ENCODE measurements around the gene ATXN1.

Gene ATXN1

GRCh38 chr6:16321826-16322225 lies 439.4 kb downstream of the ATXN1 start:
- no peak for DNase-seq

- no peak for DNase-seq
These were observed 439.9 kb downstream of the ATXN1 start for GRCh38 chr6:16321341-16321710.

DNA sequence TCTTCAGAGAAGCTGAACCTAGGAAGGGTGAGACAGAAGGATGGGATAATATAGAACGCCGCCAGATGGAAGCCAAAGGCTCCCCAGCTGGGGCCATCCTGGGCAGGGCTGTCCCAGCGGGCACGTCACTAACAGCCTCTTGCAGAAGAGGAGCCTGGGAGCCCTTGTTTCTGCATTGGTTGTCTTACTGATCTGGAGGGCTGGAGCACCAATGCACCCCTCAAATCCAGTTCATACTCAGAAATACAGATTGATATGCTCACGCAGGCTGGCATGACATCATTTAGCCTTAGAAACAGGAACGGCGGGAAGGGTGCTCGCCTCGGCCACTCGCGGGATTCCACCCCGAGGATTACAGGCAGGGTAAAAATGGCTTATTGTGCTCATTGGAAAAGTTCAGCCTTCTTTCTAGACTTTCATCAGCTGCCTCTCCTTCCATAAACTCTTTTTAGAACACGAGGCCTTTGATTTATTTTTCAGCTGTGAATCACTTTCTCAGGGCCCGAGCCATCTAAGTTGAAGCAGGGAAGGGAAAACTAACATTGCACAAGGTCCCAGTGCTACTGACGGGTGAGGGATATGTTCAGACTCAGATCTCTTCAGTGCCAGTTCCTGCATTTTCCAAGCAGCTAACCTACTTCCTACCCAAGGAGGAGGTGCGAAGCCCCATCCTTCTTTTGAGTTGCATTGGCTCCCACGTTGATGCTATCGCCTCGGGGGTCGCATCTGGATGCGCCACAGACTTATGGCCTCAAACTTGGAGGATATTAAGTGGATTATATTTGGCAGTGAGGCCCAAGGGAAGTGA lies 440.5 kb downstream of the ATXN1 start:
- DNase-seq, result no peak

GRCh38 chr6:16319813-16320532 lies 441.3 kb downstream of the ATXN1 start:
- DNase-seq, result peak; percentile 70

DNA sequence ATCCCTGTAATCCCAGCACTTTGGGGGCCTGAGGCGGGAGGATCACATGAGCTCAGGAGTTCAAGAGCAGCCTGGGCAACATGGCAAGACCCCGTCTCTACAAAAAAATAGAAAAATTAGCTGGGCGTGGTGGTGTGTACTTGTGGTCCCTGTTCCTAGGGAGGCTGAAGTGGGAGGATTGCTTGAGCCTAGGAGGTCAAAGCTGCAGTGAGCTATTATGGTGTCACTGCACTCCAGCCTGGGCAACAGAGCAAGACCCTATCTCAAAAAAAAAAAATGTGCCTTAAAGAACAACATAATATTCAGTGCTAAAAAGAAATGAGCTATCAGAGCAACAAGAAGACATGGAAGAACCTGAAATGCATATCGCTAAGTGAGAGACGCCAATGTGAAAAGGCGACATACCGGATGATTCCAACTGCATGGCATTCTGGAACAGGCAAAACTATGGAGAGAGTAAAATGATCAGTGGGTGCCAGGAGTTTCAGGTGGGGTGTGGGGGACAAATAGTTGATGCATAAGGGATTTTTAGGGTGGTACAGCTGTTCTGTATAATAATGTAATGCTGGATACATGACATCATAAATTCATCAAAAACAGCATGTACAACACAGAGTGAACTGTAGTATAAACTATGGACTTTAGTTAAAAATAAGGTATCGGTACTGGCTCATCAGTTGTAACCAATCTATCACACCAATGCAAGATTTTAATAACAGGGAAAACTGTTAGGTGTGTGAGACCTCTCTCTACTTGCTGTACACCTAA lies 442.1 kb downstream of the ATXN1 start:
- no peak for DNase-seq

- peak; percentile 40 for DNase-seq
These were observed 442.7 kb downstream of the ATXN1 start for GRCh38 chr6:16318538-16318937.

- DNase-seq, result no peak
These were observed 444.5 kb downstream of the ATXN1 start for GRCh38 chr6:16316741-16317251.

GRCh38 chr6:16314296-16314695 lies 447.0 kb downstream of the ATXN1 start:
- DNase-seq, result no peak

DNA sequence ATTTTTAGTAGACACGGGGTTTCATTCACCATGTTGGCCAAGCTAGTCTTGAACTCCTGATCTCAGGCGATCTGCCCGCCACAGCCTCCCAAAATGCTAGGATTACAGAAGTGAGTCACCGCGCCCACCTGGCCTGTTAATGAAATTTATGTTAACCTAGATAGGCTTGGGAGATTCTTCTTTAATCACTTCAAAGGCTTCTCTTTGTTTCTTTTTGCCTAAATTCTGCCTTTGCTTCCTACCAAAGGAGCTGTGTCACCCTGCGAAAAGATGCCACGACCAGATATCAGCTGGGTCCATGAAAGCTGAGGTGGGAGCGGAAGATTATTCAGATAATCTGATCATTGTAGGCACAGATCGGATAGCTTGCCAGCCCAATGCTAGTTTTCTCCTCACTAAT lies 447.5 kb downstream of the ATXN1 start:
- no peak for DNase-seq

- no peak for DNase-seq
These were observed 449.5 kb downstream of the ATXN1 start for GRCh38 chr6:16311763-16312162.

DNA sequence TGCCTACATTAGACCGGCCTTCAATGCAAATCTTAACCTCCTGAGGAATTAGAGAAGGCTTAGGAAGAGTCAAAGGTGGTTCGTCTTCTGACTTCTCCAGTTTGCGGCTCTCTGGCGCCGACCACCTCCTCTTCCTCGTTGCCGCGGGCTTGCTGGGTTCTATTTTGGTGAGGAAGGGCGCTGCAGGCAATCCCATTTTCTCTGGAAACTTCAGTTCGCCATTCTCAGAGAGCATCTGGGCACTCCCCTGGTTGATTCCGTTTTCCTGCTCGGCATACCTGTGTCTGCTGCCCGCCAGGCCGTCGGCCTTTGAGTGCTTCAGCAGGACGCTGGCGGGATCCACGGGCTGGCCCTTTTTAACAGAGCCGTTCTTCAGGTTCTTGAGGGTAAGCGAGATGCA lies 454.9 kb downstream of the ATXN1 start:
- no peak for DNase-seq

- DNase-seq, result no peak
These were observed 455.5 kb downstream of the ATXN1 start for GRCh38 chr6:16305788-16306187.

DNA sequence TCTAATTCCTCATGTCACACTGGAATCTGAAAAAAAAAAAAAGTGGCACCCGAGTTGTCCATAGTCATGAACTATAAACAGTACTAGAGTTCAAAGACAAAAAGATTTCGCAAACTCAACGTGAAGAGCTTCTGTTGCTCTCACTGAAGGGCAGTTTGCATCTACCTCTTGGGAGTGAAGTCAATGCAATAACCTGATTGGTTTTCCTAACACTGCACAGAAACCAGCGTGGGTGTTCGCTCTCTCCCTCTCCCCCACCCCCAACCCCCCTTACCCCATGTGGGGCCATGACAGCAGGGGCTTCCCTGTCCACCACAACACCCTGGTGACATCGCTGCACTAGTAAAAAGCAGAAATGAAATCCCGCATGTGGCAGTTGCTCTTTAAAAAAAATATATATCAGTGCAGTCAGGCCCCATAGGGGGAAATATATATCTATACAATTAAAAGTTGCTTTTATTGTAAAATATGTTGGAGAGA lies 456.0 kb downstream of the ATXN1 start:
- DNase-seq, result no peak

GRCh38 chr6:16302721-16303552 lies 458.3 kb downstream of the ATXN1 start:
- DNase-seq, result no peak

DNA sequence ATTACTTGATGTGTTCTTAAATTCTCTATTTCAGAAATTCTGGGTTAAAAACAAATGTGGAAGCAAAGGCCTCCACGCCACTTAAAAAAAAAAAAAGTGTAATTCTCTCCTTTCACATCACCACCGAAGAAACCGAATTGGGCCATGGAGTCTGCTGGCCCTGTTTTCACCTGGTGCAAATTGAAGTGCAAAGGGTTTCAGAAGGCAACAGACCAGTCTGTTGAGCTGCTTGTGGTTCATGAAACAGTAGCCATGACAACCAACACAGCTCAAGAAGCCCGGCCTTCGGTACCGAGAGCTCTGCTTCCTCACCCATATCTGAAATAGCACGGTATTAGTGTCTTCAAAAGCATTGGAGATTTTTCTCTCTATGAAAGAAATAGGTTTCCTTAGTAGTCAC lies 459.7 kb downstream of the ATXN1 start:
- no peak for DNase-seq

- DNase-seq, result no peak
These were observed 461.4 kb downstream of the ATXN1 start for GRCh38 chr6:16299861-16300260.

DNA sequence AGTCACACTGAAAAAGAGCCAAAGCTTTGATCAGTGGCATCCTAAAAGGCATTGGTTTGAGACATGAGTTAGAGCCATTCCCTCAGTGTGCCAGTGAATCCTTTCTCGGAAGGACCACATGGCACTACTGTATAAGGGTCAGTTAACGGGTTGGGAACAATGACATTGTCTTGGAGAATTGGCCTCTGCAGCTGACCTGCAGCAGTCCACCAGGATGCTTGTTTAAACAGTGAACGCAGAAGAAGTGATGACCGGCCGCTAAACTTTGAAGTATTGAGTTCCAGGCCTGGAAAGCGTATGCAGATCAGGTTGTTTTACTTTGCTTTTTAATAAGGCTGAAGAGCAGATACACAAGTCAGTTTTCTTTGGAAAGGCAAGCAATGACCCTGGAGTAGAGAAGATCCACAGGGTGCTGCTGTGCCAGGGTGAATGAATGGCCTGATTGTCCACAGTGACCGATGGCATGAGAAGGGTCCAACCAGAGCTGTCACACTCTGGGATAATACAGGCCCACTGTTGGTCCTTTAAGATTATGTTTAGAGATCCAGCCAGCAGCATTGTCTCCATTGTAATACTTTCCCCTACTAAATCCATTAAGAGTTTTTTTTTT lies 465.1 kb downstream of the ATXN1 start:
- DNase-seq, result no peak

DNA sequence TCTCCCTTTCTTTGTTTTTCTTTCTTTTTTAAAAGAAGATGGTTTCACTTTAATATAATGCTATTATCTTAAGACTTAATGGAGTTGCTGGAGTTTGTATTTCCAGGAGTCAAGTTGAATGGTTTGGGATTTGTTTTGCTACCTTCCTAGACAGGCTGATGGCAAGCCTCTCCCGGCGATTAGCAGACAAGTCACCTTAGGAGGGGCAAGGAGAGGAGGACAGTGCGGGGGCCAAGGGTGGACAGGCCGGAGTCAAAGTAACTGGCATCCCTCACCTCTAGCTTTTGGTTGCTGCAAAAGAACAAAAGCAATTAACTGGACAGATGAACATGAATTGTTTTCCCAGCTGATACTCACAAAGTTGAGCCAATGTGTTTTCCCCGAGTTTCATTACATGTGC lies 465.8 kb downstream of the ATXN1 start:
- no peak for DNase-seq

- no peak for DNase-seq
These were observed 466.2 kb downstream of the ATXN1 start for GRCh38 chr6:16295060-16295459.

DNA sequence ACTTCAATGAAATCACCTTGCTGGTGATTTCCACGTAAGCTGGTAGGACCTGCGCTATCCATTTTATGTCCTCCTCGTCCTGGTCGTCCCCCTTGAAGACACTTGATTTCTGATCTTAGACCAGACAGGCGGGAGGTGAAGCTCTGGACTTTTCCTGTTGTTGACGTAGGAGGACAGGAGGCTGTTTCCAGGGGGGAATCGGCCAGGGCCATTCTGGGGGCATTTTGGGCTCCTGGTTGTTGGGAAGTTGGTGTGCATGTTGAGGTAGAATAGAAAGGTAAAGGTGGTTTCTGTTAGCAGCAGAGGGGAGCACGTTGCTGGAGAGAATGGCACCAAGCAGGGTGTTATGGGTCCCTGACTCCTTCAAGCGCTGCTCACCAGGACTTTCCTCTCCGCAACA lies 466.9 kb downstream of the ATXN1 start:
- no peak for DNase-seq

- DNase-seq, result no peak
These were observed 468.3 kb downstream of the ATXN1 start for GRCh38 chr6:16292942-16293341.

GRCh38 chr6:16292432-16292831 lies 468.8 kb downstream of the ATXN1 start:
- no peak for DNase-seq
